NCI-H2171 (cell line): ENCODE results near the gene B4GALNT3.
"Not testable (repeated sequence)": the region's sequence is repeated elsewhere in the genome, so short reads cannot be mapped to it uniquely, and the experiment has no call there.

Experiments used
- DNase-seq: peaks from one replicate; lab custom pipeline; 2025; lab: John Stamatoyannopoulos, UW

B4GALNT3 gene

GRCh38 chr12:459430-460258, at the start of gene B4GALNT3:
Gene B4GALNT3 (plus strand): TSS chr12:459939. CDS start chr12:460377, 438 bp downstream.
- peak; percentile 90 for DNase-seq

- no peak for DNase-seq
These were observed 44.9 kb upstream of the B4GALNT3 start for GRCh38 chr12:414859-415258.

GRCh38 chr12:418432-418831, 41.3 kb upstream of the B4GALNT3 start:
- no peak for DNase-seq

- no peak for DNase-seq
These were observed 37.2 kb upstream of the B4GALNT3 start for GRCh38 chr12:422526-422925.

GRCh38 chr12:435737-436136, 24.0 kb upstream of the B4GALNT3 start:
- DNase-seq, result not testable (repeated sequence)

GRCh38 chr12:442235-442884, 17.4 kb upstream of the B4GALNT3 start:
- DNase-seq, result peak; percentile 64

- DNase-seq, result no peak
These were observed 12.6 kb upstream of the B4GALNT3 start for GRCh38 chr12:447141-447540.

GRCh38 chr12:449203-449602, 10.5 kb upstream of the B4GALNT3 start:
- no peak for DNase-seq

- DNase-seq, result no peak
These were observed 9.3 kb upstream of the B4GALNT3 start for GRCh38 chr12:450438-450837.

- DNase-seq, result no peak
These were observed 7.0 kb upstream of the B4GALNT3 start for GRCh38 chr12:452667-453210.

- DNase-seq, result no peak
These were observed 4.9 kb upstream of the B4GALNT3 start for GRCh38 chr12:454833-455232.

- DNase-seq, result no peak
These were observed 3.9 kb upstream of the B4GALNT3 start for GRCh38 chr12:455821-456220.

GRCh38 chr12:457676-458075, 2.1 kb upstream of the B4GALNT3 start:
- no peak for DNase-seq

GRCh38 chr12:459050-459429, 699 bp upstream of the B4GALNT3 start:
- DNase-seq, result no peak

- peak; percentile 52 for DNase-seq
These were observed 807 bp downstream of the B4GALNT3 start for GRCh38 chr12:460261-461230.

GRCh38 chr12:461425-461824, 1.7 kb downstream of the B4GALNT3 start:
- DNase-seq, result no peak

GRCh38 chr12:462936-463705, 3.4 kb downstream of the B4GALNT3 start:
- DNase-seq, result no peak

GRCh38 chr12:464484-465267, 4.9 kb downstream of the B4GALNT3 start:
- DNase-seq, result peak; percentile 88

GRCh38 chr12:466039-466438, 6.3 kb downstream of the B4GALNT3 start:
- DNase-seq, result no peak

- no peak for DNase-seq
These were observed 7.0 kb downstream of the B4GALNT3 start for GRCh38 chr12:466762-467161.
